ENCODE measurements around the gene SMARCC1.

Gene SMARCC1

DNA sequence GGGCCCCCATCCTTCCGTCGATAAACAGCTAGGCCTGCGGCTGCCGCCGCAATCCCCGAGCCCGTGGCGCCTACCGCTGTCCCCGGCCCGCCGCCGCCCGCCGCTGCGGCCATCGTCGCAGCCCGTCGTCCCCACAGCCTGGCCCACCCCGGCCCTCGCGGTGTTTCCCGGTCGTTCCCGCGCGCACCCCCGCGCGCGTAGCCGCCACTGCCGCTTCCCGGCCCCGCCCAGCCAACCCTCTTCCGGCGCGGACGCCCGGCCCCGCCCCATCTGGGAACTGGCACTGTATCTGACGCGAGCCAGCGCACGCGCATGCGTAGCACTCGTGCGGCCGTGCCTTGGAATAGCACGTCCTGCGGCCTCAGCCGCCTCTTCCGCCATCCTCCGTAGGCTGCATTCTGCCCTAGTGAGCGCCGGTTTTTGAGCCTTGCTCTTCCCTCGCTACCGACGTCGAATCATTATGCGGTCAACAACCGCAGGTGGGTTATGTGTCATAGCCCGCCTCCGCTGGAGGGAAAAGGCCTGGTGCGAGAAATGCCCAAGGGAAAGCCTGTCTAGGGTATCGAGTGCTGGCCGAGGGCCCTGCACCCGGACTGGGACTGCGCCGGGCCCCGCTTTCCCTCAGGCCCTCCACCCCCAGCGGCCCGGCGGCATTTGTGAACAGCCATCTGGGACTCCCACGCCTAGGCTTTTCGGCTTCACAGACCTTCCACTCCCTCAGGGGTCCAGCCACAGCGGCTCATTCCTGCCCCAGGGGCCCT, at the start of gene SMARCC1 (continued):
- TF ChIP-seq GLI2 (tag by site-specific recombination; IDR thresholded peaks at IDR 0.05; ENCODE audit: borderline replicate concordance, low read depth) = no peak
- no peak for TF ChIP-seq ZNF157 (tag by site-specific recombination; IDR thresholded peaks at IDR 0.05)
- no peak for TF ChIP-seq ZNF16 (tag by site-specific recombination; IDR thresholded peaks at IDR 0.05; ENCODE audit: low read depth)
- TF ChIP-seq, protein P1, sequence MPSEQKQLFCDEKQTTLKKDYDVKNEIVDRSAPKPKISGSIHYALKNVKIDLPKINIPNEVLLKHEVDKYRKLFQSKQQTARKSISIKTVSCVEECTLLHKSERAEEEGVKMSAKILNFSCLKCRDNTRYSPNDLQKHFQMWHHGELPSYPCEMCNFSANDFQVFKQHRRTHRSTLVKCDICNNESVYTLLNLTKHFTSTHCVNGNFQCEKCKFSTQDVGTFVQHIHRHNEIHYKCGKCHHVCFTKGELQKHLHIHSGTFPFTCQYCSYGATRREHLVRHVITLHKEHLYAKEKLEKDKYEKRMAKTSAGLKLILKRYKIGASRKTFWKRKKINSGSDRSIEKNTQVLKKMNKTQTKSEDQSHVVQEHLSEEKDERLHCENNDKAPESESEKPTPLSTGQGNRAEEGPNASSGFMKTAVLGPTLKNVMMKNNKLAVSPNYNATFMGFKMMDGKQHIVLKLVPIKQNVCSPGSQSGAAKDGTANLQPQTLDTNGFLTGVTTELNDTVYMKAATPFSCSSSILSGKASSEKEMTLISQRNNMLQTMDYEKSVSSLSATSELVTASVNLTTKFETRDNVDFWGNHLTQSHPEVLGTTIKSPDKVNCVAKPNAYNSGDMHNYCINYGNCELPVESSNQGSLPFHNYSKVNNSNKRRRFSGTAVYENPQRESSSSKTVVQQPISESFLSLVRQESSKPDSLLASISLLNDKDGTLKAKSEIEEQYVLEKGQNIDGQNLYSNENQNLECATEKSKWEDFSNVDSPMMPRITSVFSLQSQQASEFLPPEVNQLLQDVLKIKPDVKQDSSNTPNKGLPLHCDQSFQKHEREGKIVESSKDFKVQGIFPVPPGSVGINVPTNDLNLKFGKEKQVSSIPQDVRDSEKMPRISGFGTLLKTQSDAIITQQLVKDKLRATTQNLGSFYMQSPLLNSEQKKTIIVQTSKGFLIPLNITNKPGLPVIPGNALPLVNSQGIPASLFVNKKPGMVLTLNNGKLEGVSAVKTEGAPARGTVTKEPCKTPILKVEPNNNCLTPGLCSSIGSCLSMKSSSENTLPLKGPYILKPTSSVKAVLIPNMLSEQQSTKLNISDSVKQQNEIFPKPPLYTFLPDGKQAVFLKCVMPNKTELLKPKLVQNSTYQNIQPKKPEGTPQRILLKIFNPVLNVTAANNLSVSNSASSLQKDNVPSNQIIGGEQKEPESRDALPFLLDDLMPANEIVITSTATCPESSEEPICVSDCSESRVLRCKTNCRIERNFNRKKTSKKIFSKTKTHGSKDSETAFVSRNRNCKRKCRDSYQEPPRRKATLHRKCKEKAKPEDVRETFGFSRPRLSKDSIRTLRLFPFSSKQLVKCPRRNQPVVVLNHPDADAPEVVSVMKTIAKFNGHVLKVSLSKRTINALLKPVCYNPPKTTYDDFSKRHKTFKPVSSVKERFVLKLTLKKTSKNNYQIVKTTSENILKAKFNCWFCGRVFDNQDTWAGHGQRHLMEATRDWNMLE (tag by site-specific recombination; conservative IDR thresholded peaks at IDR 0.05; ENCODE audit: low read depth) = no peak
- TF ChIP-seq ZNF596 (tag by site-specific recombination; IDR thresholded peaks at IDR 0.05) = no peak
- TF ChIP-seq SP7 (tag by site-specific recombination; IDR thresholded peaks at IDR 0.05) = peak; percentile 68
- TF ChIP-seq ZNF169 (tag by site-specific recombination; IDR thresholded peaks at IDR 0.05) = no peak
- TF ChIP-seq ZNF658 (tag by site-specific recombination; IDR thresholded peaks at IDR 0.05) = no peak
- no peak for TF ChIP-seq BCL11B (tag by site-specific recombination; IDR thresholded peaks at IDR 0.05; ENCODE audit: low read depth)
- TF ChIP-seq SP2 (tag by site-specific recombination; IDR thresholded peaks at IDR 0.05) = peak; percentile 81
- TF ChIP-seq ZNF423 (tag by site-specific recombination; IDR thresholded peaks at IDR 0.05) = no peak
- TF ChIP-seq ZNF114 (tag by site-specific recombination; IDR thresholded peaks at IDR 0.05) = no peak
- TF ChIP-seq ZNF274 (IDR thresholded peaks at IDR 0.05; ENCODE audit: low read length) = no peak
- TF ChIP-seq ZNF274 (tag by site-specific recombination; IDR thresholded peaks at IDR 0.05; ENCODE audit: borderline replicate concordance) = no peak
- TF ChIP-seq, protein P2, sequence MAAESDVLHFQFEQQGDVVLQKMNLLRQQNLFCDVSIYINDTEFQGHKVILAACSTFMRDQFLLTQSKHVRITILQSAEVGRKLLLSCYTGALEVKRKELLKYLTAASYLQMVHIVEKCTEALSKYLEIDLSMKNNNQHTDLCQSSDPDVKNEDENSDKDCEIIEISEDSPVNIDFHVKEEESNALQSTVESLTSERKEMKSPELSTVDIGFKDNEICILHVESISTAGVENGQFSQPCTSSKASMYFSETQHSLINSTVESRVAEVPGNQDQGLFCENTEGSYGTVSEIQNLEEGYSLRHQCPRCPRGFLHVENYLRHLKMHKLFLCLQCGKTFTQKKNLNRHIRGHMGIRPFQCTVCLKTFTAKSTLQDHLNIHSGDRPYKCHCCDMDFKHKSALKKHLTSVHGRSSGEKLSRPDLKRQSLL (tag by site-specific recombination; IDR thresholded peaks at IDR 0.05) = no peak
- TF ChIP-seq ZNF776 (tag by site-specific recombination; IDR thresholded peaks at IDR 0.05; ENCODE audit: borderline replicate concordance) = no peak
- no peak for TF ChIP-seq ZNF473 (tag by site-specific recombination; IDR thresholded peaks at IDR 0.05)
- peak; percentile 66; the same call in 1 of the 2 replicates for TF ChIP-seq ZNF501 (tag by site-specific recombination; IDR thresholded peaks at IDR 0.05)
- no peak for TF ChIP-seq ZNF677 (tag by site-specific recombination; IDR thresholded peaks at IDR 0.05)
- no peak for TF ChIP-seq ZNF707 (tag by site-specific recombination; IDR thresholded peaks at IDR 0.05)
- peak; percentile 60; the same call in 1 of the 2 replicates for TF ChIP-seq ZNF610 (tag by site-specific recombination; IDR thresholded peaks at IDR 0.05; ENCODE audit: borderline replicate concordance)
- no peak for TF ChIP-seq ZNF621 (tag by site-specific recombination; IDR thresholded peaks at IDR 0.05)
- TF ChIP-seq, protein P3, sequence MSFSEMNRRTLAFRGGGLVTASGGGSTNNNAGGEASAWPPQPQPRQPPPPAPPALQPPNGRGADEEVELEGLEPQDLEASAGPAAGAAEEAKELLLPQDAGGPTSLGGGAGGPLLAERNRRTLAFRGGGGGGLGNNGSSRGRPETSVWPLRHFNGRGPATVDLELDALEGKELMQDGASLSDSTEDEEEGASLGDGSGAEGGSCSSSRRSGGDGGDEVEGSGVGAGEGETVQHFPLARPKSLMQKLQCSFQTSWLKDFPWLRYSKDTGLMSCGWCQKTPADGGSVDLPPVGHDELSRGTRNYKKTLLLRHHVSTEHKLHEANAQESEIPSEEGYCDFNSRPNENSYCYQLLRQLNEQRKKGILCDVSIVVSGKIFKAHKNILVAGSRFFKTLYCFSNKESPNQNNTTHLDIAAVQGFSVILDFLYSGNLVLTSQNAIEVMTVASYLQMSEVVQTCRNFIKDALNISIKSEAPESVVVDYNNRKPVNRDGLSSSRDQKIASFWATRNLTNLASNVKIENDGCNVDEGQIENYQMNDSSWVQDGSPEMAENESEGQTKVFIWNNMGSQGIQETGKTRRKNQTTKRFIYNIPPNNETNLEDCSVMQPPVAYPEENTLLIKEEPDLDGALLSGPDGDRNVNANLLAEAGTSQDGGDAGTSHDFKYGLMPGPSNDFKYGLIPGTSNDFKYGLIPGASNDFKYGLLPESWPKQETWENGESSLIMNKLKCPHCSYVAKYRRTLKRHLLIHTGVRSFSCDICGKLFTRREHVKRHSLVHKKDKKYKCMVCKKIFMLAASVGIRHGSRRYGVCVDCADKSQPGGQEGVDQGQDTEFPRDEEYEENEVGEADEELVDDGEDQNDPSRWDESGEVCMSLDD (tag by site-specific recombination; IDR thresholded peaks at IDR 0.05) = 0 out of 2 replicates have a peak, but pooled peaks have one; percentile 14
- TF ChIP-seq, protein P4, sequence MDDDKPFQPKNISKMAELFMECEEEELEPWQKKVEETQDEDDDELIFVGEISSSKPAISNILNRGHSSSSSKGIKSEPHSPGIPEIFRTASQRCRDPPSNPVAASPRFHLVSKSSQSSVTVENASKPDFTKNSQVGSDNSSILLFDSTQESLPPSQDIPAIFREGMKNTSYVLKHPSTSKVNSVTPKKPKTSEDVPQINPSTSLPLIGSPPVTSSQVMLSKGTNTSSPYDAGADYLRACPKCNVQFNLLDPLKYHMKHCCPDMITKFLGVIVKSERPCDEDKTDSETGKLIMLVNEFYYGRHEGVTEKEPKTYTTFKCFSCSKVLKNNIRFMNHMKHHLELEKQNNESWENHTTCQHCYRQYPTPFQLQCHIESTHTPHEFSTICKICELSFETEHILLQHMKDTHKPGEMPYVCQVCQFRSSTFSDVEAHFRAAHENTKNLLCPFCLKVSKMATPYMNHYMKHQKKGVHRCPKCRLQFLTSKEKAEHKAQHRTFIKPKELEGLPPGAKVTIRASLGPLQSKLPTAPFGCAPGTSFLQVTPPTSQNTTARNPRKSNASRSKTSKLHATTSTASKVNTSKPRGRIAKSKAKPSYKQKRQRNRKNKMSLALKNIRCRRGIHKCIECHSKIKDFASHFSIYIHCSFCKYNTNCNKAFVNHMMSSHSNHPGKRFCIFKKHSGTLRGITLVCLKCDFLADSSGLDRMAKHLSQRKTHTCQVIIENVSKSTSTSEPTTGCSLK (tag by site-specific recombination; IDR thresholded peaks at IDR 0.05) = no peak
- TF ChIP-seq OSR2 (tag by site-specific recombination; IDR thresholded peaks at IDR 0.05) = no peak
- TF ChIP-seq ZNF747 (tag by site-specific recombination; IDR thresholded peaks at IDR 0.05) = no peak
- 0 out of 2 replicates have a peak, but pooled peaks have one; percentile 7 for TF ChIP-seq ZNF146 (tag by site-specific recombination; IDR thresholded peaks at IDR 0.05)
- TF ChIP-seq ZNF239 (tag by site-specific recombination; IDR thresholded peaks at IDR 0.05) = no peak
- TF ChIP-seq ZNF324 (tag by site-specific recombination; IDR thresholded peaks at IDR 0.05) = peak; percentile 76; the same call in 1 of the 2 replicates
- TF ChIP-seq ZNF664 (tag by site-specific recombination; IDR thresholded peaks at IDR 0.05) = no peak
- TF ChIP-seq ZNF514 (tag by site-specific recombination; IDR thresholded peaks at IDR 0.05) = no peak
